ENCODE results near the gene CD207.

DNA sequence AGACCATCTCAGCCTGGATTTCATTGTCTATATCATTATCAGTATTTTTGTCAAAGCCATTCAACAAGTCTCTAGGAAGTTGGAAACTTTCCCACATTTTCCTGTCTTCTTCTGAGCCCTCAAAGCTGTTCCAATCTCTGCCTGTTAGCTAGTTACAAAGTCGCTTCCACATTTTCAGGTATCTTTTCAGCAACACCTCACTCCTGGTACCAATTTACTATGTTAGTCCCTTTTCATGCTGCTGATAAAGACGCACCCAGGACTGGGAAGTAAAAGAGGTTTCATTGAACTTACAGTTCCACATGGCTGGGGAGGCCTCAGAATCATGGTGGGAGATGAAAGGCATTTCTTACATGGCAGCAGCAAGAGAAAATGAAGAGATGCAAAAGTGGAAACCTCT is 35.9 kb downstream of the CD207 start:
- TF ChIP-seq CTCF (conservative IDR thresholded peaks at IDR 0.05; ENCODE audit: low read depth in 2 of 2) = no peak
- TF ChIP-seq CREB1 (CRISPR knock-in tag; IDR thresholded peaks at IDR 0.05; ENCODE audit: low read depth) = no peak
- TF ChIP-seq JUNB (IDR thresholded peaks at IDR 0.05; ENCODE audit: unreplicated experiment) = no peak
- no peak for TF ChIP-seq EZH2 (IDR thresholded peaks at IDR 0.05; ENCODE audit: low read depth, unreplicated experiment)
- no peak for TF ChIP-seq POLR2AphosphoS5 (IDR thresholded peaks at IDR 0.05; ENCODE audit: low read depth)
- TF ChIP-seq, protein P1, sequence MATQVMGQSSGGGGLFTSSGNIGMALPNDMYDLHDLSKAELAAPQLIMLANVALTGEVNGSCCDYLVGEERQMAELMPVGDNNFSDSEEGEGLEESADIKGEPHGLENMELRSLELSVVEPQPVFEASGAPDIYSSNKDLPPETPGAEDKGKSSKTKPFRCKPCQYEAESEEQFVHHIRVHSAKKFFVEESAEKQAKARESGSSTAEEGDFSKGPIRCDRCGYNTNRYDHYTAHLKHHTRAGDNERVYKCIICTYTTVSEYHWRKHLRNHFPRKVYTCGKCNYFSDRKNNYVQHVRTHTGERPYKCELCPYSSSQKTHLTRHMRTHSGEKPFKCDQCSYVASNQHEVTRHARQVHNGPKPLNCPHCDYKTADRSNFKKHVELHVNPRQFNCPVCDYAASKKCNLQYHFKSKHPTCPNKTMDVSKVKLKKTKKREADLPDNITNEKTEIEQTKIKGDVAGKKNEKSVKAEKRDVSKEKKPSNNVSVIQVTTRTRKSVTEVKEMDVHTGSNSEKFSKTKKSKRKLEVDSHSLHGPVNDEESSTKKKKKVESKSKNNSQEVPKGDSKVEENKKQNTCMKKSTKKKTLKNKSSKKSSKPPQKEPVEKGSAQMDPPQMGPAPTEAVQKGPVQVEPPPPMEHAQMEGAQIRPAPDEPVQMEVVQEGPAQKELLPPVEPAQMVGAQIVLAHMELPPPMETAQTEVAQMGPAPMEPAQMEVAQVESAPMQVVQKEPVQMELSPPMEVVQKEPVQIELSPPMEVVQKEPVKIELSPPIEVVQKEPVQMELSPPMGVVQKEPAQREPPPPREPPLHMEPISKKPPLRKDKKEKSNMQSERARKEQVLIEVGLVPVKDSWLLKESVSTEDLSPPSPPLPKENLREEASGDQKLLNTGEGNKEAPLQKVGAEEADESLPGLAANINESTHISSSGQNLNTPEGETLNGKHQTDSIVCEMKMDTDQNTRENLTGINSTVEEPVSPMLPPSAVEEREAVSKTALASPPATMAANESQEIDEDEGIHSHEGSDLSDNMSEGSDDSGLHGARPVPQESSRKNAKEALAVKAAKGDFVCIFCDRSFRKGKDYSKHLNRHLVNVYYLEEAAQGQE (IDR thresholded peaks at IDR 0.05; ENCODE audit: unreplicated experiment) = no peak
- TF ChIP-seq NANOG (IDR thresholded peaks at IDR 0.05; ENCODE audit: borderline replicate concordance) = no peak
- no peak for TF ChIP-seq EZH2phosphoT487 (IDR thresholded peaks at IDR 0.05; ENCODE audit: unreplicated experiment)
- TF ChIP-seq ZNF331 (CRISPR knock-in tag; IDR thresholded peaks at IDR 0.05; ENCODE audit: low read depth) = no peak
- TF ChIP-seq ETS1 (IDR thresholded peaks at IDR 0.05) = no peak
- no peak for TF ChIP-seq STAT1 (IDR thresholded peaks at IDR 0.05; ENCODE audit: unreplicated experiment)
- no peak for TF ChIP-seq ZNF462 (CRISPR knock-in tag; IDR thresholded peaks at IDR 0.05)
